Coronary artery (tissue), 2 donors: Measurements from ENCODE around the gene SETD3.
"Not testable (repeated sequence)": the region's sequence is repeated elsewhere in the genome, so short reads cannot be mapped to it uniquely, and the experiment has no call there.

ENCODE experiments used
- DNase-seq: peaks from one replicate; pipeline ENCODE4 v3.0.0-alpha.2; 2017; ENCODE audit warnings: low spot score
- H3K27ac ChIP-seq, 2 donors: fragments of 200-600 bp; sonication (generic); one replicate each; pipeline ENCODE4 v1.5.1; 2016 to 2019
- H3K4me3 ChIP-seq: fragments of 200-600 bp; sonication (generic); 2 replicates; pipeline ENCODE4 v1.5.1; 2016; ENCODE audit warnings: mild to moderate bottlenecking, moderate library complexity
- TF ChIP-seq, protein P1 (sequence below): fragments of 200-600 bp; sonication (generic); IDR thresholded peaks from one replicate; pipeline ENCODE4 v1.5.1; 2019; ENCODE audit warnings: antibody characterized with exemption

SETD3 gene

GRCh38 chr14:99354166-99354875, 126.3 kb downstream of the SETD3 start:
- Histone ChIP-seq H3K4me3 (no peak overlapping the region), H3K27ac (no peak overlapping the region)
- TF ChIP-seq, protein P1, sequence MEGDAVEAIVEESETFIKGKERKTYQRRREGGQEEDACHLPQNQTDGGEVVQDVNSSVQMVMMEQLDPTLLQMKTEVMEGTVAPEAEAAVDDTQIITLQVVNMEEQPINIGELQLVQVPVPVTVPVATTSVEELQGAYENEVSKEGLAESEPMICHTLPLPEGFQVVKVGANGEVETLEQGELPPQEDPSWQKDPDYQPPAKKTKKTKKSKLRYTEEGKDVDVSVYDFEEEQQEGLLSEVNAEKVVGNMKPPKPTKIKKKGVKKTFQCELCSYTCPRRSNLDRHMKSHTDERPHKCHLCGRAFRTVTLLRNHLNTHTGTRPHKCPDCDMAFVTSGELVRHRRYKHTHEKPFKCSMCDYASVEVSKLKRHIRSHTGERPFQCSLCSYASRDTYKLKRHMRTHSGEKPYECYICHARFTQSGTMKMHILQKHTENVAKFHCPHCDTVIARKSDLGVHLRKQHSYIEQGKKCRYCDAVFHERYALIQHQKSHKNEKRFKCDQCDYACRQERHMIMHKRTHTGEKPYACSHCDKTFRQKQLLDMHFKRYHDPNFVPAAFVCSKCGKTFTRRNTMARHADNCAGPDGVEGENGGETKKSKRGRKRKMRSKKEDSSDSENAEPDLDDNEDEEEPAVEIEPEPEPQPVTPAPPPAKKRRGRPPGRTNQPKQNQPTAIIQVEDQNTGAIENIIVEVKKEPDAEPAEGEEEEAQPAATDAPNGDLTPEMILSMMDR, result no peak
- no peak for DNase-seq

DNA sequence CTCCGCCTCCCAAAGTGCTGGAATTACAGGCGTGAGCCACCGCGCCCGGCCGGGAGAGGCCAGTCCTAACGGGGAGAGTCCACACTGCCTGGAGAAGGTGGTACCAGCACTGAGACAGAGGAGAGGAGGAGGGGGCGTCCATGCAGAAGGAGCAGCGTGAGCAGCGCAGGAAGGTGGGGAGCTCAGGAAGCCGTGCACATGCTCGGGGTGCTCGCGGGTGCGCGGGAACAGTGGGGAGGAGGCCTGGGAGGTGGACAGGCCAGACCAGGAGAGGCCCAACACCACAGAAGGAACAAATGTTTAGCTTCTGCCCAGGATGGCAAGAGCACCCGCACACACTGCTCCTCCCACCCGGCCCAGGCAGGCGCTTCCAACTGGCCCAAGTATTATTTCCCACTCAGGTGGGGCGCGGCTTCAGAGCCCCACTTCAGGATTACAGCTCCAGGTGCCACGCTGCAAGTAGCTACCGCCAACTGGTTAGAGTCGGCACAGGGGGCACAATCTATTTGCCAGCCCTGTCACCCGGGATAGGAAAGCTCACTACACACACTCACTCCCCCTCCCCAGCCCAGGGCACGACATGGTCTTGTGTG, 127.9 kb downstream of the SETD3 start:
- H3K27ac ChIP-seq, result no peak overlapping the region
- no peak for DNase-seq
- TF ChIP-seq, protein P1, result no peak
- no peak overlapping the region for H3K4me3 ChIP-seq

- TF ChIP-seq, protein P1, result no peak
- no peak overlapping the region for H3K27ac ChIP-seq
- DNase-seq, result no peak
- H3K4me3 ChIP-seq, result no peak overlapping the region
Observed at GRCh38 chr14:99351166-99352007, 129.3 kb downstream of the SETD3 start.

- TF ChIP-seq, protein P1, result no peak
- Histone ChIP-seq H3K4me3 (no peak overlapping the region), H3K27ac (no peak overlapping the region)
- DNase-seq, result no peak
Observed at GRCh38 chr14:99350751-99351150, 129.9 kb downstream of the SETD3 start.

- no peak for DNase-seq
- TF ChIP-seq, protein P1, result no peak
- Histone ChIP-seq H3K27ac (no peak overlapping the region), H3K4me3 (no peak overlapping the region)
Observed at GRCh38 chr14:99349721-99350495, 130.8 kb downstream of the SETD3 start.

DNA sequence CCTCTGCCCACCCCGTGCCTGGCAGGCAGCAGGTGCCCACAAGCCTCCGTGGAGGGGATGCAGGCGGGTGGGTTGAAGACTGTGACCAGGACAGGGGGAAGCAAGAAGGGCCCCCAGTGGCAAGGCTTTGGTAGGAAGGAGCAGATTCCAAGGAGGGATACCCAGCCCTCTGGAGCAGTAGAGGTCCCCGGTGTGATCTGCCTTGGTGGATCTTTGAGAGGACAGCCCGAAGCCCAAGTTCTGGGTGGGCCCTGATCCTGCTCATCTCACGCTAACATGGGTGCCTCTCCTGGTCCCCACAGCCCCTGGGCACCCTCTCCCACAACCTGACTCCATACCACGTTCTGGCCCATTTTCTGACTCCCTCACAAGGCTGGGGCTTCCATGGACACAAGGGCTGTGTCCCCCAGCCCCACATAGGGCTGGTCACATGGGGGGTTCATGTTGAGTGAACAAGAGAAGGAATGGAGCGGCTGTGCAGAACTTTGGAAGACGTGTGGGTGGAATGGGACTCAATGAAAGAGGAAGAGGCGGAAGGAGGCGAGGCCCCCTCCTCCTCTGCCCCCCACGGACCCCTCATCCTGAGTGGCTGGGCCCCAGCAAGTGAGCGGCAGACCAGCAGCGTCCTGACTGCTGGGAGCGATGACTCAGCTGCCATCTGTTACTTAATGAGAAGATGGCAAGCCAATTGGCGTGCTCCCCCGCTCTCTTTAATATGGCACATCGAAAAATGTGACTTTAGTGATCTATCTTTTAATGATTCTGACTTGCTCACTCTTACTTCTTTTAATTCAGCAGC, 131.6 kb downstream of the SETD3 start:
- TF ChIP-seq, protein P1, result no peak
- DNase-seq, result no peak

GRCh38 chr14:99348231-99348630, 132.4 kb downstream of the SETD3 start:
- H3K27ac ChIP-seq, H3K4me3 ChIP-seq, DNase-seq: not testable (repeated sequence)

More for the DNA sequence above, 131.6 kb downstream of the SETD3 start:
- Histone ChIP-seq H3K27ac (no peak overlapping the region), H3K4me3 (no peak overlapping the region)
